DOHH2 (cell line): ENCODE results near the gene ARL4D.

ENCODE experiments used
- CTCF ChIP-seq: fragments of 200-600 bp; sonication (generic); IDR thresholded peaks from one replicate; pipeline ENCODE4 v1.5.1; 2014; ENCODE audit warnings: antibody characterized with exemption, mild to moderate bottlenecking, low read depth, low read length; ENCODE audit not compliant: poor library complexity, severe bottlenecking
- EZH2phosphoT487 ChIP-seq: fragments of 200-600 bp; sonication (generic); IDR thresholded peaks from 2 replicates; pipeline ENCODE4 v1.6.1; 2017; ENCODE audit warnings: borderline replicate concordance, mild to moderate bottlenecking, antibody characterized with exemption, low read length, moderate library complexity, mixed read lengths

- no peak for TF ChIP-seq EZH2phosphoT487
- no peak for TF ChIP-seq CTCF
These were observed 35.4 kb upstream of the ARL4D start for GRCh38 chr17:43363181-43363925.
